Endothelial cell of umbilical vein (primary cell): Measurements from ENCODE around the gene EXOC6B. TPM values are rescaled to one million over a fixed set of nuclear protein-coding genes. Genes with fewer than 3 reads are reported as not detected.

ENCODE experiments used
- BruUV-seq: library from RNA; stranded (reverse); fragments of 400-500 nt; replicated peaks from 2 replicates; lab custom pipeline; 2021; lab: Mats Ljungman, UMichigan
- CTCF ChIA-PET: fragments of 300-600, 350-600 bp; sonication (Branson Sonifier 250); formaldehyde crosslinking; loops from one replicate; lab custom pipeline; 2021; ENCODE audit warnings: antibody characterized with exemption, inconsistent platforms; lab: Charles Lee
- POLR2A ChIA-PET: fragments of 300-600, 350-600 bp; sonication (Branson Sonifier 250); formaldehyde crosslinking; loops from one replicate; lab custom pipeline; 2021; ENCODE audit warnings: antibody characterized with exemption, inconsistent platforms; lab: Charles Lee
- DNase-seq: peaks from one replicate; pipeline ENCODE4 v3.0.0-alpha.2; 2011; ENCODE audit warnings: low read depth, low spot score
- FAIRE-seq: peaks from 2 replicates; lab custom pipeline; 2011; peaks lifted over from hg19 to GRCh38; lab: Jason Lieb, UNC
- H2AFZ ChIP-seq: 2 replicates; pipeline ENCODE4 v1.6.0; 2012; ENCODE audit warnings: low read depth, low read length, control low read depth, inconsistent platforms
- H3K27ac ChIP-seq: 2 replicates; pipeline ENCODE4 v1.5.1; 2011; ENCODE audit warnings: low read depth, mild to moderate bottlenecking, control low read depth, low read length, moderate library complexity; ENCODE audit not compliant: insufficient read depth
- H3K27me3 ChIP-seq, 2 experiments: 2 replicates each; pipeline versions ENCODE4 v1.6.0 to v1.6.1; 2011; ENCODE audit warnings: low read length in 2 of 2, mixed read lengths in 1 of 2; ENCODE audit not compliant: control insufficient read depth in 2 of 2, insufficient read depth in 2 of 2
- H3K36me3 ChIP-seq, 2 experiments: 2 replicates in 1 of 2; 3 replicates in 1 of 2; pipeline ENCODE4 v1.5.1; 2011; ENCODE audit warnings: low read length in 2 of 2, mild to moderate bottlenecking in 1 of 2, moderate library complexity in 1 of 2; ENCODE audit not compliant: control insufficient read depth in 2 of 2, insufficient read depth in 2 of 2; ENCODE audit errors: extremely low read depth in 1 of 2
- H3K4me1 ChIP-seq: 3 replicates; pipeline ENCODE4 v1.5.1; 2011; ENCODE audit warnings: mild to moderate bottlenecking, low read length; ENCODE audit not compliant: control insufficient read depth, insufficient read depth; ENCODE audit errors: extremely low read depth
- H3K4me2 ChIP-seq: 2 replicates; pipeline ENCODE4 v1.6.1; 2011; ENCODE audit warnings: low read length, control low read depth, mixed read lengths; ENCODE audit not compliant: insufficient read depth
- H3K4me3 ChIP-seq, 3 experiments: fragments of 200-600 bp in 1 of 3; sonication (generic), shearing (Covaris generic) in 1 of 3; replicated peaks in 1 of 3; 2 replicates each; pipeline ENCODE4 v1.5.1; 2011 to 2016; ENCODE audit warnings: control low read depth in 3 of 3, low read length in 3 of 3, mild to moderate bottlenecking in 2 of 3, inconsistent platforms in 1 of 3, low read depth in 1 of 3, moderate library complexity in 1 of 3; ENCODE audit not compliant: insufficient read depth in 1 of 3
- H3K79me2 ChIP-seq: 2 replicates; pipeline ENCODE4 v1.6.0; 2012; ENCODE audit warnings: low read length, inconsistent platforms; ENCODE audit not compliant: control insufficient read depth, insufficient read depth
- H3K9ac ChIP-seq: replicated peaks from 2 replicates; pipeline ENCODE3; 2011; ENCODE audit warnings: low read length, control low read depth; ENCODE audit not compliant: insufficient read depth; ENCODE audit errors: extremely low read depth
- H3K9me1 ChIP-seq: replicated peaks from 3 replicates; pipeline ENCODE4 v1.6.0; 2011; ENCODE audit warnings: mild to moderate bottlenecking, low read length; ENCODE audit not compliant: control insufficient read depth, insufficient read depth; ENCODE audit errors: extremely low read depth
- H3K9me3 ChIP-seq: replicated peaks from 2 replicates; pipeline ENCODE4 v1.5.1; 2012; ENCODE audit warnings: low read length, inconsistent platforms; ENCODE audit not compliant: control insufficient read depth, insufficient read depth
- H4K20me1 ChIP-seq: replicated peaks from 2 replicates; pipeline ENCODE3; 2011; ENCODE audit warnings: mild to moderate bottlenecking, low read length; ENCODE audit not compliant: control insufficient read depth, insufficient read depth; ENCODE audit errors: extremely low read depth
- CTCF ChIP-seq, 2 donors: IDR thresholded peaks; 1 replicate in 1 of 2; 2 replicates in 1 of 2; pipeline ENCODE4 v1.5.1; 2011; ENCODE audit warnings: low read length in 2 of 2, mild to moderate bottlenecking in 2 of 2, moderate library complexity in 2 of 2, control low read depth in 1 of 2, inconsistent platforms in 1 of 2, low read depth in 1 of 2; ENCODE audit not compliant: insufficient read depth in 1 of 2; ENCODE audit errors: extremely low read depth in 1 of 2
- EZH2 ChIP-seq: IDR thresholded peaks from 2 replicates; pipeline ENCODE4 v1.6.1; 2012; ENCODE audit warnings: borderline replicate concordance, low read depth, mild to moderate bottlenecking, moderate library complexity, low read length, inconsistent platforms; ENCODE audit not compliant: severe bottlenecking
- FOS ChIP-seq: IDR thresholded peaks from 2 replicates; pipeline ENCODE4 v1.6.1; 2011; ENCODE audit warnings: mild to moderate bottlenecking, low read length, moderate library complexity, borderline replicate concordance; ENCODE audit not compliant: insufficient read depth
- GATA2 ChIP-seq: IDR thresholded peaks from 2 replicates; pipeline ENCODE4 v1.7.0; 2011; ENCODE audit warnings: low read depth, mild to moderate bottlenecking, moderate library complexity, mixed read lengths, low read length; ENCODE audit not compliant: insufficient read length, insufficient read depth
- JUN ChIP-seq: IDR thresholded peaks from 2 replicates; pipeline ENCODE4 v1.6.1; 2011; ENCODE audit warnings: borderline replicate concordance, low read depth; ENCODE audit not compliant: insufficient read length, insufficient read depth
- MAX ChIP-seq: IDR thresholded peaks from 2 replicates; pipeline ENCODE4 v1.6.1; 2011; ENCODE audit not compliant: insufficient read depth, insufficient read length
- MYC ChIP-seq: IDR thresholded peaks from one replicate; pipeline ENCODE4 v1.6.1; 2011; ENCODE audit warnings: mild to moderate bottlenecking, low read depth, low read length
- POLR2A ChIP-seq: IDR thresholded peaks from 2 replicates; pipeline ENCODE4 v1.6.1; 2012; ENCODE audit warnings: low read depth, mild to moderate bottlenecking, control low read depth, low read length
- POLR2AphosphoS5 ChIP-seq: IDR thresholded peaks from 2 replicates; pipeline ENCODE4 v1.6.1; 2012; ENCODE audit warnings: low read depth, mild to moderate bottlenecking, control low read depth, low read length, moderate library complexity; ENCODE audit not compliant: insufficient read depth
- dilution Hi-C: fragments of 300-500 bp; cut with MboI; formaldehyde crosslinking; loops from one replicate; pipeline ENCODE4 v1.15.0; 2019; ENCODE audit warnings: low sequenced_read_pairs; ENCODE audit not compliant: extremely low pct_ligation_motif_present
- intact Hi-C: fragments of 100-400 bp; cut with micrococcal nuclease; formaldehyde crosslinking; loops from one replicate; pipeline ENCODE4 v1.10.0; 2022
- polyA plus RNA-seq, 4 experiments: library from polyadenylated mRNA; depleted of rRNA in 3 of 4; stranded (reverse) in 3 of 4; unstranded in 1 of 4; fragments of >200 nt; gene quantifications; 2 replicates each; pipeline versions ENCODE4 v1.2.1 to v1.2.3, GENCODE V29; 2011 to 2012; ENCODE audit warnings: missing spikeins in 1 of 4
- total RNA-seq: library from RNA; stranded (reverse); gene quantifications from 2 replicates; pipeline ENCODE4 v1.2.3, GENCODE V29; 2021

The EXOC6B gene
- total and polyA plus RNA-seq, 2 donors (not counting 3 experiments of a cell fraction or from before 2014, with no cell fraction given) = 10.8 to 34.8 TPM

DNA sequence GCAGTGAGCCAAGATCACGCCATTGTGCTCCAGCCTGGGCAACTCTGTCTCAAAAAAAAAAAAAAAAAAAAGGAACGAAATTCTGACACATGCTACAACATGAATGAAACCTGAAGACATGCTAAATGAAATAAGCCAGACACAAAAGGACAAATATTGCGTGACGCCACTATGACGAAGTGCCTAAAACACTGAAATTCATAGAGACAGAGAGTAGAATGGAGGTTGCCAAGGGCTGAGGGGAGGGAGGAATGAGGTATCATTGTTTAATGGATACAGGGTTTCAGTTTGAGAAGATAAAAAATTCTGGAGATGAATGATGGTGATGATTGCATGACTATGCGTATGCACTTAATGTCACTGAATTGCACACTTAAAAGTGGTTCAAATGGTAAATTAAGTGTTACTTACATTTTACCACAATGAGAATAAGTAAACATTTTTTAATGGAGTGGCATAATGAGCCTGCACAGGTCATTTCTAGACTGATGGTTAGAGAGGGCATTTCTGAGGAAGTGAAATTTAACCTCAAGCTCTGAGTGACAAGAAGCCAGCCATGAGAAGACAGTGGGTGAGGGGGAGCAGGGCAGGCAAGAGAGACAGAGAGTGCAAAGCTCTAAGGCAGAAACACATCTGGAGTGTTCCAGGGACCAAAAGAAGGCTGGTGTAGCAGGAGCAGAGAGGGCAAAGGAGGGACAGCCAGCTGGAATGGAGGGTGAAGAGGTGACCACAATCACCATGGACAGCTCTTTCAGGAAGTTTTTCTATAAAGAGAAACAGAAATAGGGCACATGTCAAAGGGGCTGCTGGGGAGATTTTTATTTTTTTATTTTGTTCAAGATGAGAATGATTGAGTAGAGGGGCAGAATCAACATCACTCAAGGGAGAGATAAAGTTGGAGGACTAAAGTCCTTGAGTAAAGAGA is 20.6 kb upstream of the EXOC6B start:
- Histone ChIP-seq H3K36me3 (no peaks in the 10 kb centered on the region), H3K9me1 (no peaks in the 10 kb centered on the region), H3K4me2 (no peak overlapping the region), H3K9me3 (no peaks in the 10 kb centered on the region), H4K20me1 (no peaks in the 10 kb centered on the region), H3K4me3 (no peak overlapping the region), H3K9ac (no peak overlapping the region), H3K79me2 (no peaks in the 10 kb centered on the region), H3K27me3 (peaks cover 19 to 21% of the 10 kb centered on the region in 2 experiments), H2AFZ (no peak overlapping the region), H3K27ac (no peak overlapping the region), H3K4me1 (no peaks in the 10 kb centered on the region)
- ChIA-PET CTCF (interaction anchor here (1.2 to 2.3 kb wide), 5 partner anchors 13 to 75 kb away, joined by 3 to 8 read pairs (median 5); no protein-coding TSS in a partner anchor), POLR2A (no interaction called here)
- dilution Hi-C loops (no loop called here), intact Hi-C loops (no loop called here)
- DNase-seq = no peak
- FAIRE-seq = no peak
- no TSS peak for BruUV-seq
- TF ChIP-seq MAX (no peak), FOS (no peak), JUN (no peak), POLR2AphosphoS5 (no peak), GATA2 (no peak), CTCF (IDR thresholded peaks at IDR 0.05; ENCODE audit: extremely low read depth in 1 of 2, insufficient read depth in 1 of 2, low read depth in 1 of 2, low read length in 2 of 2) (no peak), EZH2 (no peak), POLR2A (no peak), MYC (no peak)
